Ishikawa (cell line): ENCODE results near the gene BIN2.

Source experiments
- CEBPB ChIP-seq: IDR thresholded peaks from 2 replicates; pipeline ENCODE4 v1.6.1; 2012
- CREB1 ChIP-seq: IDR thresholded peaks from 2 replicates; pipeline ENCODE4 v1.6.1; 2012; ENCODE audit warnings: low read depth
- EP300 ChIP-seq: IDR thresholded peaks from 2 replicates; pipeline ENCODE4 v1.6.1; 2012; ENCODE audit warnings: borderline replicate concordance
- MAX ChIP-seq: IDR thresholded peaks from 2 replicates; pipeline ENCODE4 v1.6.1; 2012
- TAF1 ChIP-seq: IDR thresholded peaks from 2 replicates; pipeline ENCODE4 v1.6.1; 2012; ENCODE audit warnings: low read depth, mild to moderate bottlenecking
- USF1 ChIP-seq: IDR thresholded peaks from 2 replicates; pipeline ENCODE4 v1.6.1; 2012

GRCh38 chr12:51371295-51371953, 47.5 kb upstream of the BIN2 start:
- peak; percentile 33; the same call in 1 of the 2 replicates for TF ChIP-seq CREB1
- TF ChIP-seq EP300: peak; percentile 95
- TF ChIP-seq TAF1: no peak
- peak; percentile 94 for TF ChIP-seq MAX
- TF ChIP-seq USF1: peak; percentile 39
- TF ChIP-seq CEBPB: peak; percentile 29; the same call in 1 of the 2 replicates
